HG02840 (cell line): ENCODE data around the gene C7orf57.
A peak's percentile ranks its signal among the peaks of the same experiment; 100 is the strongest.
"Not testable (repeated sequence)": the region's sequence is repeated elsewhere in the genome, so short reads cannot be mapped to it uniquely, and the experiment has no call there.

Experiments
- ATAC-seq: cut with Tn5 transposase; IDR thresholded peaks from one replicate; pipeline ENCODE4 v1.9.1; 2021; ENCODE audit warnings: mild to moderate bottlenecking, moderate library complexity, moderate number of reproducible peaks; ENCODE audit not compliant: unreplicated experiment, low FRiP score

The C7orf57 gene

DNA sequence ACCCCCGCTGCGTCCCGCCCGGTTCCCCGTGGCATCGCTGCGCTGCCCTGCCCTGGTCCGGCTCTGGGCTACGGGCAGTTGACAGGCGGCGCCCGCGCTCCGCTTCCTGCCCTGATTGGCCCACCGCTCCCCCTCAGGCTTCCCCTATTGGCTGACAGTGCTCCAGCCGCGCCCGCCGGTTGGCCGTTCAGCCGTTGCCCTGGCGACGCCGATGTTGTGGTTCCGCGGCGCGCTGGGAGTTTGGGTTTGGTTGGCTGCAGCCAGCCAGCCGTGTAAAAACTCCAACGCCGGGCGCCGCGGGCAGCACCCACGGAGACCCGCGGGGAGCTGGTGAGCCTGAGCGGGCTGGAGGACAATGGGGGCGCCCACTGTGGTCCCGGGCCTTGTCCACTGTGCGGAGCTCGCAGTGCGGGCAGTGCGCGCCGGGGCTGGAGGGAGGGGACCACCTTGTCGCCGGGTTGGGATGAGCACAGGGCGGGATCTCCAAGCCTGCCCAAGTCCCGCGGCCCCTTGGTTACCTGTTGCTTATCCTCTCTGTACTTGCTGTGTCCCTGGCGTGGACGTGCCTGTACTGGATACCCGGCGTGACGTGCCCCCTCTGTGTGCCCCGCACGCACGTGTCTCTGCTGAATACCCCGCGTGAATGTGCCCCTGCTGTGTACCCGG, at the start of gene C7orf57:
C7orf57 (plus strand) TSS at position 243 of the 666 bp plus-strand sequence. CDS start 766 bp downstream, outside the sequence.
- ATAC-seq = peak; percentile 100

DNA sequence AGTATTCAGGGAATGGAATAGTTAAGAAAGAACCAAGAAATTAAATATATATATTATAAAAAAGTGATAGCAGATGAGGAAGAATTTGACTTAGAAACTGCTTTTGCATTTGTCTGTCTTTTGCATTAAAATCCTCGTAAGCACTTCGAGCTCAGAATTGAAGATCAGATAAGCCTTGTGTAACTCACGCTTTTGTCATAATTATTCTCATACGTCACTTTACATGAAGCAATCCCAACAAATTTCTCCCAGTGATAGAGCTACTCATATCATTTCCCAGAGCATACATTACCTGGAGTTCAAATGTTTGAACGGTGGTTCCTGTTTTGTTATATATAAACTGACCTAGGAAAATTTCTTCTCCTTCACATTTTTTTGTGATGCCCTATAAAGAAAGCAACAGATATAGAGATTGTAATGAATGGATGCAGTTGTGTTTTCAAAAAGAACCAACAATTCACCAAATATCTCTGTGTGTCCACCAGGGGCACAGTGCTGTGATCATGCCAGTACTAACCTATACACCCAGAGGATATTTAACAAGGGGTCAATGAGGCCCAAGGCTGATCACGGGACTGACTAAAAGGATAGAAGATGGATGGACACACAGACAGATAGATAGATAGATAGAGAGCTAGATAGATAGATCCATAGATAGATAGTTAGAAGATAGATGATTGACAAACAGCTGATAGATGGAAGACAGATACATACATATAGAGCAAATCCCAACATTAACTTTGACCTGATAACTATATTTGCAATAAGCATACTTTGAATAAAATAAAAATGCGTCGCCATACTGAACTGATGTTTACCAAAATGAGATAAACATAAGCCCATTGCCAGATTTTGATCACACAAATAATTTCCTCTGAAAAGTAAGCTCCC, 46.6 kb upstream of the C7orf57 start:
- no peak for ATAC-seq

DNA sequence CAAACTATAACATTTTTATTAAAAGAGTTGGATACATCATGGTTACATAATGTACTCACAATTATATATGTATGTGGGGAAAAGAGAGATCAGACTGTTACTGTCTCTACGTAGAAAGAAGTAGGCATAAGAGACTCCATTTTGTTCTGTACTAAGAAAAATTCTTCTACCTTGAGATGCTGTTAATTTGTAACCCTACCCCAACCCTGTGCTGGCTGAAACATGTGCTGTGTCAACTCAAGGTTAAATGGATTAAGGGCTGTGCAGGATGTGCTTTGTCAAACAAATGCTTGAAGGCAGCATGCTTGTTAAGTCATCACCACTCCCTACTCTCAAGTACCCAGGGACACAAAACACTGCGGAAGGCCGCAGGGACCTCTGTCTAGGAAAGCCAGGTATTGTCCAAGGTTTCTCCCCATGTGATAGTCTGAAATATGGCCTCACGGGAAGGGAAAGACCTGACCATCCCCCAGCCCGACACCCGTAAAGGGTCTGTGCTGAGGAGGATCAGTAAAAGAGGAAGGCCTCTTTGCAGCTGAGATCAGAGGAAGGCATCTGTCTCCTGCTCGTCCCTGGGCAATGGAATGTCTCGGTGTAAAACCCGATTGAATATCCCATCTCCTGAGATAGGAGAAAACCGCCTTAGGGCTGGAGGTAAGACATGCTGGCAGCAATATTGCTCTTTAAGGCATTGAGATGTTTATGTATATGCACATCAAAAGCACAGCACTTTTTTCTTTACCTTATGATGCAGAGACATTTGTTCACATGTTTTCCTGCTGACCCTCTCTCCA, 45.5 kb upstream of the C7orf57 start:
- not testable (repeated sequence) for ATAC-seq

DNA sequence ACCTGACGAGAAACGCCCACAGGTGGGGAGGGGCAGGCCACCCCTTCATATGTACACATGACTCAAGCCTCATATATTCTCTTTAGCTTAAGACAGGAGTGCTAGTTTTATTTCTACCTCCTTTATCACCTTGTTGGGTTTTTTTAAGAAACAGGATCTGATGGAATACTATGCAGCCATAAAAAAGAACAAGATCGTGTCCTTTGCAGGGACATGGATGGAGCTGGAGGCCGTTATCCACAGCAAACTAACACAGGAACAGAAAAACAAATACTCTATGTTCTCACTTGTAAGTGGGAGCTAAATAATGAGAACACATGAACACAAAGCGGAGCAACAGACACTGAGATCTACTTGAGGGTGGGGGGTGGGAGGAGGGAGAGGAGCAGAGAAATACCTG, 44.8 kb upstream of the C7orf57 start:
- no peak for ATAC-seq

DNA sequence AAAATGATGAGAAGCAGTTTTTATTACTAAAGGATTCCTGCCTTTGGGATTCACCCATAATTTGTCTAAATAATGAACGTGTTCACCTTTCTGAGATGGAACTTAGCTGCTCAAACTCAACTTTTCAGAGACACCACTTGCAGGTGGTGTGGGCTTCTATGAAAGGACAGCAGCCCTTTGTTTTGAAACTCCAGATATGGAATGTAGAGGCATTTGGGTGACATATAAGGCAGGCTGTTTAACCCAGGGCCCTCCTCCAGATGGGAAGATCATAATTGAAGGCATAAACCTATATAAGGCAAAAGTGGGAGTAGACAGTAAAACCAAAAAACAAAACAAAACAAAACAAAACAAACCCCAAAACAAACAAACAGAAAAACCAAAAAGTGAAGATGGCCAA, 44.1 kb upstream of the C7orf57 start:
- no peak for ATAC-seq

DNA sequence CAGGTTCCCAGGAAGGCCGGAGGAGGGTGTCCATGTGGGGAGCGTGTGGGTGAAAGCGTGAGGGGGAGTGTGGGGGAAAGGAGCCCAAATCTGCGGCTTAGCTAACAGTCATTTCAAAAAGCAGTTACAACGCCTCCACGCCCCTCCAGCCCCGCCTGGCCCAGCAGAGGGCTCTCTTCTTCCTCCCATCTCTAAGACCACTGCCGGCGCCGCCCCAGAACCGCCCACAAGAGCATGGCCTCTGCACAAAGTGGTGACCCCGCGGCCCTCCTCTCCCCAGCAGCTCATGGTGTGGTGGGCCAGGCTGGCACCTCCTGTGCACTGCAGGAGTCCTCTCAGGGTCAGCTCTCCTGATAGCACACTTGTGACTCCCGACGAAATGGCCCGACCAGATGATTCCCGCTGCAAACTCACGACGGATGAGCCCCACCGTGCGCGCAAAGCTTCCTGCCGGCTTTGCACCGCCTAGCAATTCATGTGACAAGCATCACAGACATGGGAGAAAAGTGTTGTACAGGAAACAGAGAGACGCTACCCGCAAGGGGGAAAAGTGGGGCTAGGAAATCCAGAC, 43.5 kb upstream of the C7orf57 start:
- peak; percentile 100 for ATAC-seq

DNA sequence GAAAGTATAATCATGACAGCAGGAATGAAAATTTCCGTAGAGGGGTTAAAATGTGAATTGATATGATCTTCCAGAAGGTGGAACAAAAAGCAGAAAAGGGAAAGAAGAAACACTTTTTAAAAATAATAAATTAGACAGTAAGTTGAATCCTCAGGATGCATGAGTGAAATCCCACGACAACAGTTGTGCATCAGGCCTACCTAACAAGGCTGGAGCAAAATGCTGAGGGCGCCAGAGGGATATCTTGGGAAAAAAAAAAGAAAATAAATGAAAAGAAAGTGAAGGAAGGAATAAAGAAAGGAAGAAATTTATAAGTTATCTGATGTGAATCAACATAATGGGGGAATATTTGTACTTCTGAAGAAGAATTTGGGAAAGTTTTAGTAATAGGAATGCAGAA, 42.9 kb upstream of the C7orf57 start:
- ATAC-seq = no peak

DNA sequence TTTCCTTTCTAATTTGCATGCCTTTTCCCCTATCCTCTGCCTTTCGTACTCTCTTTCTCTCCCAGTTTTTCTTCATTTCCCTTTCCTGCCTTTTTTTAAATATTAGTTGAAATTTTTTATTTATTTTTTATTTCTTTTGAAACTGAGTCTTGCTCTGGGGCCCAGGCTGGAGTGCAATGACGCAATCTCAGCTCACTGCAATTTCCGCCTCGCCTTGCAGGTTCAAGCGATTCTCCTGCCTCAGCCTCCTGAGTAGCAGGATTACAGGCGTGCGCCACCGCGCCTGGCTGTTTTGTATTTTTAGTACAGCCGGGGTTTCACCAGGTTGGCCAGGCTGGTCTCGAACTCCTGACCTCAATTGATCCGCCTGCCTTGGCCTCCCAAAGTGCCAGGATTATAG, 35.9 kb upstream of the C7orf57 start:
- no peak for ATAC-seq

DNA sequence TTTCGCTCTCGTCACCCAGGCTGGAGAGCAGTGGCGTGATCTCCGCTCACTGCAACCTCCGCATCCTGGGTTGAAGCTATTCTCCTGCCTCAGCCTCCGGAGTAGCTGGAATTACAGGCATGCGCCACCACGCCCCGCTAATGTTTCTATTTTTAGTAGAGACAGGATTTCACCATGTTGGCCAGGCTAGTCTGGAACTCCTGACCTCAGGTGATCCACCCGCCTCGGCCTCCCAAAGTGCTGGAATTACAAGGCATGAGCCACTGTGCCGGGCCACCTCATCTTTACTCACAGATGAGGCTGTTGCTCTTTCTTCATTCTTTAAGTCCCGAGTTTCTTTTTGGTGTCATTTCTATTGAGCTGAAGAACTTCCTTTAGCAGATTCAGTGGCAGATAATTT, 35.2 kb upstream of the C7orf57 start:
- not testable (repeated sequence) for ATAC-seq

DNA sequence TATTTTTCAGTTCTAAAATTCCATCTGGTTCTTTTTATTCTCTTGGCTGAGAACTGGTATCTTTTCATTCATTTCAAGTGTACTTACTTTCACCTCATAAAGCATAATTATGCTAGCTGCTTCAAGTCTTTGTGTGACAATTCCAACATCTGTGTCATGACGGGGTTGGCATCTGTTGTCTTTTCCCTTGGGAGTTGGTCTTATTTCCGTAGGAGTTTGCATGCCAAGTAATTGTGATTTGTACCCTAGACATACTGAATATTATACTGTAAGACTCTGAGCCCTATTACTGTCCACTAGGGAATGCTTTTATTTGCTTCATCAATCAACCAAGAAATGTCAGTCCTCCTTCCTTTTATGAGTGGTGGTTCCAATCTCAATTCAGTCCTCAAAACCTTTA, 31.3 kb upstream of the C7orf57 start:
- ATAC-seq = no peak

DNA sequence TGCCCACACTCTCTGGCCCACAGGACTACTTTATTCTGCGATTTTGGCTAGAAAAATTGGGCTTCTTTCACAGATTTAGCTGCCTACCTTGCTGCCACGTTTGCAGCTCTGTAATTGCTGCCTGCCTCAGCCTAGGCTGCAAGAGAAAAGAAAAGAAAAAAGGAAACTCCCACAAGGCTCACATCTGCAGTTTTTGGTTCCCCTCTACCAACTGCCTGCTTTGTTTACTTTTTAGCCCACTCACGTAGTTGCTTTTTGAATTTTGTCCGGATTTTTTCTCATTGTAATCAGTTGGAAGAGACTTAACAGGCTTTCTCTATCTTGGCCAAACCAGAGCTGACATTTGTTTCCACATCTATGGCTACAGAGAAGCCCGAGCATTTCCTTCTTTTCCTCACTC, 30.7 kb upstream of the C7orf57 start:
- no peak for ATAC-seq

DNA sequence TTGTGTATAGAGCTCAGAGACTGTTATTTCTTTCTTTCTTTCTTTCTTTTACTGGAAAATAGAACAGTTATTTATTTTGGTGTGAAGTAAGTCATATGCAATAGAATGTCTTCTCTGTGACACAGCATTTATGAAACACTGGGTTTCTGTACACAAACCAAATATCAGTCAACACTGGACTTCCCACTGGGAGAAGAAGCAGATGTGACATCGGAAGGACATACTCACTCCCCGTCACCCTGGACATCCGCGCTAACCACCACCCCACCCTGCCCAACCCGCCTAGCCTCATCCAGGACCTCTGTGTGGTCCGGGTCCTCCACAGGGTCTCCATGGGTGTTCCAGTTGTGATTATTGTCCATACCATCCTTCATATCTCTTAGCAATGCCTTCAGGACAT, 28.5 kb upstream of the C7orf57 start:
- no peak for ATAC-seq

DNA sequence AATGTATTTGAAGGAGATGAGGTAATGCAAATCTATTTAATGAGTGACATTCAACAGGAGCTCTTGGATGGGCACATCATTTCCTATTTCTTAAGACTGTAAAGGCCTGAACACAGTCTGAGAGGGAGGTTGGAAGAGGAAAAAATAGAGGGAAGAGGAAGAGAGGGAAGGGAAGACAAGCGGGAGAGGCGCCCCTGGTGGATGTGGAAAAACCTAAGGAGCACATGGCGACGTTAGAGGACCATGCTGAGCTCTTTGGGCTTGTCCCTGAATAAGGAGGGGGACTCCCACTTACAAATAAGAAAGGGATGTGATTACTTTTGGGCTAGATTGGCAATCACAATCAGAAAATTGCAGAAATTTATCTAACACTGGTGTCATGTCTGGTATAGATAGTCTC, 26.1 kb upstream of the C7orf57 start:
- ATAC-seq = no peak

DNA sequence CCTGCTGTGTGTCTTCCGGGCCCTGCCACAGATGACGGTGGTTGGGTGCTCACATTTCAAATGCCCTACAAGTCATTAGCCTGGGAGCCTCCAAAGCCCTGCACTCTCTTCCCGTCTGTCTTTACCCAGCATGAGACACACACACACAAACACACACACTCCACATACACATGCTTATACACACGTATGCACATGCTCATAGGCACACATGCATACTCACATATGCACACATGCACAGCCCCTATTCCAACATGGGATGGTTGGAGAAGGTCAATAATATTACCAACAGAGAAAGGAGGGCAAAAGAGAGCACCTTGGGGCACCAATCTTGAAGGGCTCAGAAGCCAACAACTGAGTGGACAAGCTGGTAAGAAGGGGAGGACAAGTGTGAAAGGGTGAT, 25.4 kb upstream of the C7orf57 start:
- no peak for ATAC-seq

DNA sequence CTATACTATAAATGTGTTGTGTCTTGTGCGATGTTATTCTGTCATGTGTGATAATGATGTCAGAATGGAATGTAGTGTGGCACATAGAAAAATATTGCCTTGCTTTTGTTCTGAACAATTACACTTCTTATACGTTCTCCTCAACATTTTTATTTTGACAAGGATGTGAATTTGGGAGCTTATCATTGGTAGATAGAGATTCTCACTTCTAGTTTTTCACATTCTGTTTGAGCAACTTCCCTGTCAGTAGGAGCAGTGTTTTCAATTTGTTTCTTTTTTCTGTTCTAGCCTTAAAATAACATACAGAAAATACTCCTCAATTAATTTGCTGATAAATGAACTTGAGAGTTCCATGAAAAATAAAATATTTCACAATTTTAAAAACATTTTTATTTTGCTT, 24.0 kb upstream of the C7orf57 start:
- ATAC-seq = no peak

DNA sequence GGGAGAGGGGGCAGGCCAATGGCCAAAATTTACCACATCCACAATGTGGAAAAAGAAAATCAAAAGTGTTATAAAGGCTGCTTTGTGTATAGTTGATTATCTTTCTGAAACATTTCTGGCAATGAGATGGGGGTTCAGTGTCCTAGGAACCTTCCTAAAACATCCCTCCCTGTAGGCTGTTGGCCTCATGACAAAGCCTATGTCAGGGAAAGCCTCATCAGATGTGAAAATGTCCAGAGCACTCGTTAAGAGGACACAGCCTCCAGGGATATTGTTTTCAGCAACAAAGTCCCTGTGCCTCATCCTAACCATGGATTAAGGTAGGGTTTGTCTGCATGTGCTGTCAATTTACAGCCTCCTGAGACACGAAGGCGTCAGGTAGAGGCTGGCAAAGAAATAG, 23.4 kb upstream of the C7orf57 start:
- ATAC-seq = no peak

DNA sequence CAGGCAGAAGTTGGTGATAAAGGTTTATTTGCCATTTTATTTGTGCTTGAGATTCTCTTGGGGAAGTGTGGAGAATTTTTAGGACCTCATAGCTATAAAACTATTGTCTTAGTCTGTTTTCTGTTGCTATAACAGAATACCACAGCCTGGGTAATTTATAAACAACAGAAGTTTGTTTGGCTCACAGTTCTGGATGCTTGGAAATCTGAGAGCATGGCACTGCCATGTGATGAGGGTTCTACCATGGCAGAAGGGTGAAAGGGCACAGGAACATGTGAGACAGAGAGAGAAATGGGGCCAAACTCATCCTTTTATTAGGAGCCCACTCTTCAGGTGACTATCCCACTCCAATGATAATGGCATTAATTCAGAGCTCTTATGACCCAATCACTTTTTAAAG, 18.7 kb upstream of the C7orf57 start:
- no peak for ATAC-seq

DNA sequence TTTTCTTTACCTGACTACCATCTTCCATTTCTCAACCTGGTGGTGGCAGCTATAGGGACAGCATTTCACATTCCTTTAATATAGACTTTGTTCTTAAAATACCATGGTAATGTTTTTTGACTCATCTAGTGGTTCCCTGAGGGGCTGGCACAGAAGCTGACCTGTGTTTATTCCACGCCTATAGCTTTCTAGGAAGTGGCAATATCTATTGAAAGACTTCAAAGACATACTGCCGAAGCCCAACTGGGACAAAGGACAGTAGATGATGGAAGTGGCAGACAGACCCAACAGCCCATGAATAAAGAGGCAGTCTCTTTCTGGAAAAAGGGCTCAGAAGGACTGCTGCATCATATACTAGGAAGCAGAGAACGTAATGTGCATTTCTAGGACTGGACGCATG, 17.7 kb upstream of the C7orf57 start:
- no peak for ATAC-seq

DNA sequence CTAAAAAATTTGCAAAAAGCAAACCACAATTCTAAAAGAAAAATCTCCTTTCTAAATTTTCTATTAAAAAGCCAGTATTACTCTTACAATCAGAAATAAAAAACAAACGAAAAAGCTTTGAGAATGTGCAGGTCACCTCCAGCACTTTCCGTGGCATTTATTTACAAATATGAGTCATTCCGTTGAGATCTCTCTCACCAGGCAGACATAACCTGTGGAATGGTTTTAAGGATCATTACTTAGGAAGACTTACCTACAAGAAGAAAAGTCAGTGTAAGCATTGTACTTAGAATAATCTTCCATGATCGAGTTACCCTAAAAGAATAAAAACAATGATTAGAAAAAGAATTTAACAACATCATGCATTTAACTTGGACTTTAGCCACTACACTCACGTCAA, 9.7 kb upstream of the C7orf57 start:
- ATAC-seq = no peak

DNA sequence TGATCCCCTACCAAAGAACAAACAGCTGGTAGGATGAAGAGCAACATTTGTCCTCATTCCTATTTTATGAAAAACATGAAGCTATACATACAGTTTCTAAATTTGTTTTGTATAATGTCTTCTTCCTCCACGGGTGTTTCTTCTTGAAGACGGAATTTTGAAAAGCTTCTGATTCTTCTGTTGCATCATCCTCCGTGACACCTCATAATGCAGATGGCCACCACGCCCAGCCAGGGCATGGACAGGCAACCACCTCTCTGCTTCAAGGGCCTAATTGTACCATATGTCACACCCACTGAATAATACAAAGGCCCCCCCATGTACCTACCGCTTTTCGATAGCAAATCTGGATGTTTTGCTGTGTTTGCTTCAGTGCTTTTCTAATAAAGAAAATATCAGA, 6.4 kb upstream of the C7orf57 start, which contains the start of gene SUN3:
SUN3 (minus strand) TSS at position 170 of the 400 bp plus-strand sequence; CDS start at position 1, 169 bp downstream.
- no peak for ATAC-seq

DNA sequence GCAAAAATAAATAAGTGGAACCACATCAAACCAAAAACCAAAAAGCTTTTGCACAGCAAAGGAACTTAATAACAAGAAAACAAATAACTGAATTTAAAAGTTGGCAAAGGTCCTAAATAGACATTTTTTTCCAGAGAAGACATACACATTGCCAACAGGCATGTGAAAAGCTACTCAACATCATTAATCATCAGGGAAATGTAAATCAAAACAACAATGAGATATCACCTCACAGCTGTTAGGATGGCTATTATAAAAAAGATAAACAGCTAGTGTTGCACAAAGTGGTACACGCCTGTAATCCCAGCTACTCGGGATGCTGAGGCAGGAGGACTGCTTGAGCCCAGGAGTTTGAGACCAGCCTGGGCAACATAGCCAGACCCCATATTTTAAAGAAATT, 4.2 kb upstream of the C7orf57 start:
- ATAC-seq = no peak
